GM10847 (cell line): ENCODE data around the gene ATP5PD.

Experiments
- POLR2A ChIP-seq: IDR thresholded peaks from 2 replicates; pipeline ENCODE4 v1.6.1; 2011; ENCODE audit not compliant: insufficient read length; ENCODE audit errors: extremely low read depth

The ATP5PD gene

GRCh38 chr17:75064460-75064859 lies 17.7 kb upstream of the ATP5PD start:
- no peak for TF ChIP-seq POLR2A

- no peak for TF ChIP-seq POLR2A
These were observed 17.3 kb upstream of the ATP5PD start for GRCh38 chr17:75064040-75064439.

GRCh38 chr17:75063626-75064025 lies 16.9 kb upstream of the ATP5PD start:
- TF ChIP-seq POLR2A, result no peak

- no peak for TF ChIP-seq POLR2A
These were observed 16.4 kb upstream of the ATP5PD start for GRCh38 chr17:75063201-75063600.

GRCh38 chr17:75061618-75062017 lies 14.8 kb upstream of the ATP5PD start:
- TF ChIP-seq POLR2A, result no peak

GRCh38 chr17:75061055-75061438 lies 14.3 kb upstream of the ATP5PD start:
- TF ChIP-seq POLR2A, result no peak

- TF ChIP-seq POLR2A, result no peak
These were observed 13.8 kb upstream of the ATP5PD start for GRCh38 chr17:75060434-75061054.

GRCh38 chr17:75059369-75060345 lies 12.9 kb upstream of the ATP5PD start:
- no peak for TF ChIP-seq POLR2A

- TF ChIP-seq POLR2A, result no peak
These were observed 5.2 kb upstream of the ATP5PD start for GRCh38 chr17:75051941-75052340.

GRCh38 chr17:75049706-75050105 lies 2.9 kb upstream of the ATP5PD start:
- TF ChIP-seq POLR2A, result no peak

GRCh38 chr17:75049057-75049456 lies 2.3 kb upstream of the ATP5PD start:
- no peak for TF ChIP-seq POLR2A

- TF ChIP-seq POLR2A, result no peak
These were observed 1.6 kb upstream of the ATP5PD start for GRCh38 chr17:75048249-75048878.

- TF ChIP-seq POLR2A, result no peak
These were observed 779 bp upstream of the ATP5PD start for GRCh38 chr17:75047398-75048098.

- TF ChIP-seq POLR2A, result no peak
These were observed 2.1 kb downstream of the ATP5PD start for GRCh38 chr17:75044716-75045115.

GRCh38 chr17:75041656-75042280 lies 5.0 kb downstream of the ATP5PD start:
- TF ChIP-seq POLR2A, result no peak
